Suprapubic skin (tissue), 4 donors: ENCODE results near the gene GABRB3. TPM values are rescaled to one million over a fixed set of nuclear protein-coding genes. Genes with fewer than 3 reads are reported as not detected.

Experiments used
- total RNA-seq, 4 donors: library from RNA; depleted of rRNA; stranded (reverse); fragments of >200 nt; gene quantifications; one replicate each; pipeline ENCODE4 v1.1.0, GENCODE V29; 2016

Gene GABRB3
- total RNA-seq, 4 donors from 2014 or later, result 0.48 to 4.8 (median 2.2) TPM

Other genes starting within 250 kb of the GABRB3 start
- not detected for gene GABRA5, start 94.0 kb upstream of the GABRB3 start, total RNA-seq
- 1 to 10 TPM in 2 of 4 donors, under 1 TPM in 1, not detected in 1; 0.97 to 3.9 (median 3.6) TPM for gene GABRG3, start 198.1 kb upstream of the GABRB3 start, total RNA-seq